HUDEP-2 (cell line): Measurements from ENCODE around the gene OR1J1.

Experiments
- DNase-seq, 76 experiments: peaks; one replicate each; lab custom pipeline; 2025; ENCODE audit not compliant: unreplicated experiment in 76 of 76; lab: John Stamatoyannopoulos, UW

The OR1J1 gene

GRCh38 chr9:122477826-122478225, at the start of gene OR1J1:
Gene OR1J1, minus strand, starts transcription at chr9:122477926. Its CDS starts 0 bp downstream, at chr9:122477926.
- DNase-seq, result no peak

DNA sequence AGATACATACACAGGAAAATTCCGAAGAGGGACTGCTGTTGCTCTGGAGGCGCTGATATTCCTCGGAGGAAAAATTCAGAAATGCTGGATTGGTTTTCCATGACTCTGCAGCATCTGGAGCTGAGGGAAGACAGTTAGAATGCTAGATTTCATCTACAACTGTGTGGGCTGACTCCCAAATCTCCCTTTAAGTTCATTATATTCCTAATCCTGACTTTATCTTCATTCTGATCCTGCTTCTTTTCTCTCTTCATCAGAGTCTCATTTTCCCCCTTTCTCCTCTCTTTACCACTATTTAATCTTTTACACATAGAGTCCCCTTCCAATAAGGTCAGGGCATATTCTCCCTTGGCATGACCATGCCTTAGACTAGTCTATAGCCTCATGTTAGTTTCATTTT, 49.5 kb upstream of the OR1J1 start, which contains the start of gene OR1N1:
Gene OR1N1 (minus strand): TSS at position 101 of the 400 bp plus-strand sequence. CDS start 0 bp downstream, at position 101.
- no peak for DNase-seq

DNA sequence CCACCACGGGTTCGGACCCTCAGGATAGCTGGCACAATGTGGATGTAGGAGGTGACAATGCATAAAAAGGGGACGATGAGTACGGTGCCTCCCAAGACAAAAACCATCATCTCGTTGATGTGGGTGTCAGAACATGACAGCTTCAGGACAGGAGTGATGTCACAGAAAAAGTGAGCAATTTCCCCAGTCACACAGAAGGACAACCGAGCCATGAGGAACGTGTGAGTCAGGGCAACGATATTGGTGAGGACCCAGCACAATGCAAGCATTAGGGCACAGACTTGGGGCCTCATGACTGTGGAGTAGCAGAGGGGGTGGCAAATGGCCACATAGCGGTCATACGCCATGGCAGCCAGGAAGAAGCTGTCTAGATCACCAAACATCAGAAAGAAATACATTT, 48.9 kb upstream of the OR1J1 start:
- DNase-seq, result no peak

- DNase-seq, result no peak
Observed at GRCh38 chr9:122519376-122519775, 41.6 kb upstream of the OR1J1 start.

GRCh38 chr9:122518841-122519240, 41.1 kb upstream of the OR1J1 start, which contains the start of gene OR1J4:
Gene OR1J4, plus strand, starts transcription at chr9:122519141. Its CDS starts 0 bp downstream, at chr9:122519141.
- DNase-seq, result no peak

- no peak for DNase-seq
Observed at GRCh38 chr9:122518226-122518625, 40.5 kb upstream of the OR1J1 start.

DNA sequence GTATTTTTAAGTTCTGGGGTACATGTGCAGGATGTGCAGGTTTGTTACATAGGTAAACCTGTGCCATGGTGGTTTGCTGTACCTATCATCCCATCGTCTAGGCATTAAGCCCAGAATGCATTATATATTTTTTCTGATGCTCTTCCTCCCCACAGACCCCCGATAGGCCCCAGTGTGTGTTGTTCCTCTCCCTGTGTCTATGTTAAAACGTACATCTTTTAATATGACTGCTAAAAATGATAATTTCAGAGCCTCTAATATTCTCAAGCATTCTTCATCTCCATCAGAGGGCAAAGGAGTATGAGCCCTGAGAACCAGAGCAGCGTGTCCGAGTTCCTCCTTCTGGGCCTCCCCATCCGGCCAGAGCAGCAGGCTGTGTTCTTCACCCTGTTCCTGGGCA, 32.8 kb upstream of the OR1J1 start, which contains the start of gene OR1J2:
Gene OR1J2 (plus strand): TSS at position 301 of the 400 bp plus-strand sequence. CDS start 0 bp downstream, at position 301.
- no peak for DNase-seq

DNA sequence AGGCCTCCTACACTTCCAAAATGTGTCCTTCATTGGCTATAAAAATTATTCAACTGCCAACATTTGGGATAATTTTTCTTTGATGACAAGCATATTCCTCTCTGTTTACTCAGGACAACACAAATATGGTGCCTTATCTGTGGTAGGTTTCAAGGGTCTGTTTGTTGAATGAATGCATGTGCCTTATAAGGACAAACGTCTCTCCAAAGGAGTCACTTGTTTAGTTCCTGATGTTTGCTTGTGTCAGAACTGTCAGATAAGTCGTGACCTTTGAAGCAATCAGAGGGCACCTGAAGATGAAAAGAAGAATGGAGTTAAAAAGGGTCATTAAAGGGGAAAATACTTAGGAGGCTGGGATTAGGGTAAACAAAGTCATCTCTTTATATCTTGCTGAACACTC, 29.2 kb upstream of the OR1J1 start:
- DNase-seq, result no peak

GRCh38 chr9:122498883-122499288, 21.2 kb upstream of the OR1J1 start:
- DNase-seq, result peak in 26 of 76 experiments; percentile 1 to 52 (median 20)

GRCh38 chr9:122479062-122479461, 1.3 kb upstream of the OR1J1 start:
- no peak for DNase-seq

DNA sequence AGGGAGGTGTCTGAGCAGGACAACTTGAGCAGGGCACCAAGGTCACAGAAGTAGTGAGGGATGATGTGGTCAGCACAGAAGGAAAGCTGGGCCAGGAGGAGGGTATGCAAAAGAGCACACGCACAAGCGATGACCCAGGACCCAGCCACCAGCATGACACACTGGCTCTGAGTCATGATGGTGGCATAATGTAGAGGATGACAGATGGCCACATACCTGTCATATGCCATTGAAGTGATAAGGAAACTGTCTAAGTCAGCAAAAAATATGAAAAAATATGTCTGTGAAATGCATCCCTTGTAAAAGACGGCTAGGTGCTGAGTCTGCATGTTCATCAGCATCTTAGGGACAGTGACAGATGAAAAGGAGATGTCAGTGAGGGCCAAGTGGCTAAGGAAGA, 380 bp downstream of the OR1J1 start:
- DNase-seq, result no peak

DNA sequence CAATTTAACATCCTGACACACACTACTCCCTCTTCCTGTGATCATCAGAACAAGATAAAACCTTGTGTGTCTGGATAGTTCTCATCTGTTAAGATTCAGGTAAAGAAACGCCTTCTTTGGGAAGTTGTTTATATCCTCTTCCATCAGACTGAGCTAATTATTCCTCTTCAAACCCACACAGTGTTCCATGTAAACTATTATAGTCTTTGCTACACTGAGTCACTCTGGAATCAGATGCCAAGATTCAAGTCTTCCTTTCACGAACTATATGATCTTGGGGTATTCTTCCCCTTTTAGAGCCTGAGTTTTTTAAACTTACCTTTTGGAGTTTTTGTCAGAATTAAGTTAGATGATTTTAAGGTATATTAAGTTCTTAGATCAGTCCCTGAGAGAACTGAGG, 2.0 kb downstream of the OR1J1 start:
- DNase-seq, result no peak

DNA sequence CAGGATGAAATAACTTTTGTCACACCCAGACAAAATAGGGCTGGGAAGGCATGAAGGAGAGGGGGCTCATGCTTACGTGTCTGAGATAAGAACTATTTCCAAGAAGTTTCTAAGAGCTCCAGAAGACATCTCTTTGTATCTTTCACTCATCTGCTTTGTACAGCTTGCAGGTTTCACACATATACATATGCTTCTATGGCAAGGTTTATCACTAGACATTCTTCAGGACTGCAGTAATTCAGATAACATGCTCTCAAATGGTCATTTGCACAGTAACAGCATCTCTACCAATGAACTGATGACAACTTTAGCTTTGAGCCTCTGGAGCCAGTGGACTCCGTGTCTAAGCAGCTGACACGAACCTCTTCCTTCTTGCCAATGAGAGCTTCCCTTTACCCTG, 3.2 kb downstream of the OR1J1 start:
- peak in 18 of 76 experiments; percentile 2 to 65 (median 20) for DNase-seq

GRCh38 chr9:122468735-122469134, 9.0 kb downstream of the OR1J1 start:
- no peak for DNase-seq

DNA sequence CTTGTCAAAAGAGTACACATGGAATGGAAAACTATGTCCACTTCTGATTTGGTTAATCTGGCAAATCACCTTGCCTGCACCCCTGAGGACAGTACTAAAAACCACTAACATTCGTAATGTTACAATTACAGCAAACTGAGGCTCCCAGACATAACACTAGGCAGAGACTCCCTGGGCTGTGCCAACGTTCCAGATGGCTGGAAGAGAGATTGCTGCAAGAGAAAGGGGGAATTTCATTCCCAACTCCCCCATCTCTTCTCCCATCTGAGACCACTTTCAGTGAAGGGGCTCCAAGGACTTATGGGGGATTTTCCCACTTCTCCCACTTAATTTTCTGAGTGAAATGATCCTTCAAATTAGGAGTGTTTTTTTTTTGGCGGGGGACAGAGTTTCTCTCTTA, 11.3 kb downstream of the OR1J1 start:
- DNase-seq, result no peak

DNA sequence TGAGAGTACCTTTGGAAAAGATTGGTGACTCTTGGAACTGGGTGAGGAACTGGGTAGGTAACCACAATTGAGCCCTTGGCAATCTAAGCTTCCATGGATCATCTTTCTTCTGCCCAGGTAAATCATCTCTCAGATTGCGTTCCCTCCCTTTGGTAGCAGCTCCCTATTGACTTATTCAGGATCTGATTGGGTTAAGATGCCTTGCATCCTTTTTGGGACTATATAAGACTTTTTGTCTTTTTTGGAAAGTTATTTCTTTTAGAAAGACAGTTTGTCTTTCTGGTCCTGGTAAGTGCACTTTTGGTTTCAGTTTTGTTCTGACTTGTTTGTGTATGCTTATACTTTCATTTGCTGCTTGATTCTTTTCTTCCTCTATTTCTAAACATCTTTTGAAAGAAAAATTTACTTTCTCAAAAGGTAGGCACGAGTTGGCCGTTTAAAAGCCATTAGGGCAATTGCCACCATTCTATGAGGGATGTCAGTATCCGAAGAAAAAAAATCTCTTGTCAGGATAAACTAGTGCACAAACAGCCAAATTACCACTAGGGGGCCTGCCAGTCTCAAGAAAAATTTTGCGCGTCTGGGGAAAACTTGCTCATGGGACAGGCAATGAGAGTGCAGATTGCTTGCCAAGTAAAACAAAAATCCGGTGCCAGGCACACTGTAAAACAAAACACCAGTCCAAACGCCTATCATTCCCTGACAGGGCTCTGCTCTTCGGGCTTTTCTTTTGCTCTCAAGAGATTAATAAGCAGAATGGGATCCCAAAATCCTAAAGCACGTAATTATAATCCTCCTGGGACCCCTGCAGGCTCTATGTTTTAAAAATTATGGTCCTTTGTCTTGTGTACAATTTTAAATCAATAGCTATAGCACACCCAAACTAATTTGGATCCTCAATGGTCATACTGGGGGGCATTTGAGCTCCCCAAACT, 12.8 kb downstream of the OR1J1 start:
- peak in 68 of 76 experiments; percentile 5 to 77 (median 50) for DNase-seq

DNA sequence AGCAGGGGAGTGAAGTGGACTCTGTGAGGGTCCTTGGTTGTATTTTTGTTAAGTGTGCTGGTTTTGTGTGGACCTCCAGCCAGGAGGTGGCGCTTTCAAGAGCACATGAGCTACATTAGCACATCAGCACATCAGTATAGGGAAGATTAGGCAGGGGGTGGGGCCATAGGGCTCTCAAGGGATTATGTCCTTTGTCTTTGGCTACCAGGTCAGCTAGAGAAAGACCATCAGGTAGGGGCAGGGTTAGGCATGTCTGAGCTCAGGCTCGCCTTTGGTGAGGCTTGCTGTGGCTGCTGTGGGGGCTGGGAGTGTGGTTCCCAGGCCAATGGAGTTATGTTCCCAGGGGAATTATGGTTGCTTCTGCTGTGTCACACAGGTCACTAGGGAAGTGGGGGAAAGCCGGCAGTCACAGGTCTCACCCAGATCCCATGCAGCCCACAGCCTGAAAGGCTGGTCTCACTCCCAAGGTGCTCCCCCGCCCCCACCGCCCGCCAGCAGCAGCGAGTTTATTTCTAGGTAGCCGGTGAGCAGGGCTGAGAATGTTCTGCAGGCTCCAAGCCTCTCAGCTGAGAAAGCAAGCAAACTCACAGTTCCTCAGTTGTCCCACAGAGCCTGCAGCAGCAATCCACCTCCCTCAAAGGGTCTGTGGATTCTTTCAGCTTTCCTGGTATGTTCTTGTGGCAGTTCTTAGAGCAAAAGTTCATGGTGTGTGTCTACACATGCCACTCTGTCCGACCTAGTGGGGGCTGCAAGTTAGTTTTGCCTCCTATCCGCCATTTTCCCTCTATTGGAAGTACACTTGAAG, 13.7 kb downstream of the OR1J1 start:
- DNase-seq, result peak in 8 of 76 experiments; percentile 1 to 22 (median 12)

GRCh38 chr9:122457787-122458186, 19.9 kb downstream of the OR1J1 start:
- DNase-seq, result no peak

DNA sequence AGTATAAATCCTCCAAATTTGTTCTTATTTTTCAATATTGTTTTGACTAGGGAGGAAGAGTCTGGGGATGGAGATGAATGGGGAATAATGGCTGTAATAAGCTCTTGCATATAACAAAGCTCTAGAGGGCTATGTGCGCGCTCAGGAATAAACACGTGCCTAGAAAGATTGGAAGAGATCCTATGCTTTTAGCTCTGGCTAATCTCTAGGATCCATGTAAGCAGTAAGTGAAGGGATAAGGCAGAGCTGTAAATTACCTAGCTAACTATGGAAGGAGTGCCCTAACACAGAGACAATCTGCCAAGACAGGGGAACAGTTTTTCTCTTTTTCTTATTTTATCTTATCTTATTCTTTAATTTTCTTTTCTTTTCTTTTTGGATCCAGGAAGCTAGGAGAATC, 21.6 kb downstream of the OR1J1 start:
- DNase-seq, result no peak

DNA sequence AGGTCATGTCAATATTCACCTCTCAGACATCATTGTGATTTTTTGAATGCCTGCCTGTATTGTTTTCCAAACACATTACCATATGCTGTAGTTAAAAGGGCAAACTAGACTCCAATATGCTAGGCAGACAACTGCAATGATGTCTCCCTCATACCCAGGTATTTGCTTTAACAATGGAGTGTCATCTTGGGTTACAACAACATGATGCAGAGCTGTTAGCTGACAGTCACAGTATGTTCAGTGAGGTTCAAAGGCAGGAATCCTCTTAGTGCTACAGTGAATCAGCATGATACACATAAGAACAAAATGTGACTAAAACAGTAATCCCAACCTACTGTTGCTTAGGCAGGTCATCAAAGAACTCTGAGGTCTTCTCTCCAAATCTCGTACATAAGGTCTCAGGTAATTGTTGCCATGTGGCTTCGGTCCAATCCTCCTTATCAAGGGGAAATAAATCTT, 24.0 kb downstream of the OR1J1 start:
- DNase-seq, result no peak
